ENCODE results near the gene HIGD1A.

The HIGD1A gene

GRCh38 chr3:42795621-42796181 lies 8.6 kb downstream of the HIGD1A start:
- no peak for DNase-seq

- DNase-seq = no peak
Measured at GRCh38 chr3:42790714-42791229, 13.5 kb downstream of the HIGD1A start.

- no peak for DNase-seq
Measured at GRCh38 chr3:42786631-42787030, 17.7 kb downstream of the HIGD1A start.

- no peak for DNase-seq
Measured at GRCh38 chr3:42786212-42786611, 18.1 kb downstream of the HIGD1A start.

- DNase-seq = peak; percentile 5
Measured at GRCh38 chr3:42780892-42781700, 23.2 kb downstream of the HIGD1A start.

- DNase-seq = no peak
Measured at GRCh38 chr3:42780398-42780797, 23.9 kb downstream of the HIGD1A start.

- DNase-seq = no peak
Measured at GRCh38 chr3:42778644-42779043, 25.6 kb downstream of the HIGD1A start.

- DNase-seq = no peak
Measured at GRCh38 chr3:42773409-42773751, 30.9 kb downstream of the HIGD1A start.

GRCh38 chr3:42772670-42773408 lies 31.5 kb downstream of the HIGD1A start, which contains the start of gene CCDC13:
CCDC13 (minus strand) TSS chr3:42773253; CDS start chr3:42758345, 14,908 bp downstream.
- peak; percentile 61 for DNase-seq

- DNase-seq = no peak
Measured at GRCh38 chr3:42771271-42771670, 33.0 kb downstream of the HIGD1A start.

- no peak for DNase-seq
Measured at GRCh38 chr3:42769477-42770131, 34.7 kb downstream of the HIGD1A start.

- DNase-seq = no peak
Measured at GRCh38 chr3:42764561-42765295, 39.6 kb downstream of the HIGD1A start.

GRCh38 chr3:42764115-42764514 lies 40.2 kb downstream of the HIGD1A start:
- no peak for DNase-seq

GRCh38 chr3:42763021-42763420 lies 41.3 kb downstream of the HIGD1A start:
- DNase-seq = no peak

- DNase-seq = no peak
Measured at GRCh38 chr3:42762046-42762724, 42.1 kb downstream of the HIGD1A start.

GRCh38 chr3:42758126-42758525 lies 46.2 kb downstream of the HIGD1A start:
- DNase-seq = no peak

GRCh38 chr3:42756681-42757213 lies 47.5 kb downstream of the HIGD1A start:
- no peak for DNase-seq

GRCh38 chr3:42755681-42756578 lies 48.4 kb downstream of the HIGD1A start:
- no peak for DNase-seq

GRCh38 chr3:42753757-42754156 lies 50.5 kb downstream of the HIGD1A start:
- no peak for DNase-seq

- DNase-seq = no peak
Measured at GRCh38 chr3:42752961-42753360, 51.3 kb downstream of the HIGD1A start.

Measured in DMS153 (cell line).